ENCODE measurements around the gene SLC44A5. TPM values are rescaled to one million over a fixed set of nuclear protein-coding genes. Genes with fewer than 3 reads are reported as not detected.
"Not testable (repeated sequence)": the region's sequence is repeated elsewhere in the genome, so short reads cannot be mapped to it uniquely, and the experiment has no call there.

Gene SLC44A5
- total RNA-seq, 1 experiment from 2014 or later: 4.5 TPM

GRCh38 chr1:75310067-75310466 is 300.8 kb downstream of the SLC44A5 start:
- Histone ChIP-seq H3K36me3 (replicated peaks; ENCODE audit: control insufficient read depth, insufficient read depth, low read length) (no peaks in the 10 kb centered on the region), H3K4me3 (ENCODE audit: insufficient read depth, low read depth, low read length) (no peak overlapping the region), H3K27me3 (ENCODE audit: control insufficient read depth, insufficient read depth, low read length) (no peaks in the 10 kb centered on the region)
- DNase-seq: no peak

- Histone ChIP-seq H3K27me3 (ENCODE audit: control insufficient read depth, insufficient read depth, low read length) (no peaks in the 10 kb centered on the region), H3K36me3 (replicated peaks; ENCODE audit: control insufficient read depth, insufficient read depth, low read length) (no peaks in the 10 kb centered on the region), H3K4me3 (ENCODE audit: insufficient read depth, low read depth, low read length) (no peak overlapping the region)
- no peak for DNase-seq
Measured at GRCh38 chr1:75308365-75308764, 302.5 kb downstream of the SLC44A5 start.

- Histone ChIP-seq H3K27me3 (ENCODE audit: control insufficient read depth, insufficient read depth, low read length) (no peaks in the 10 kb centered on the region), H3K36me3 (replicated peaks; ENCODE audit: control insufficient read depth, insufficient read depth, low read length) (no peaks in the 10 kb centered on the region), H3K4me3 (ENCODE audit: insufficient read depth, low read depth, low read length) (no peak overlapping the region)
- DNase-seq: no peak
Measured at GRCh38 chr1:75305061-75305460, 305.9 kb downstream of the SLC44A5 start.

- Histone ChIP-seq H3K27me3 (ENCODE audit: control insufficient read depth, insufficient read depth, low read length) (no peaks in the 10 kb centered on the region), H3K4me3 (ENCODE audit: insufficient read depth, low read depth, low read length) (no peak overlapping the region), H3K36me3 (replicated peaks; ENCODE audit: control insufficient read depth, insufficient read depth, low read length) (no peaks in the 10 kb centered on the region)
- DNase-seq: no peak
Measured at GRCh38 chr1:75293270-75293669, 317.6 kb downstream of the SLC44A5 start.

GRCh38 chr1:75292013-75292412 is 318.9 kb downstream of the SLC44A5 start:
- Histone ChIP-seq H3K27me3 (ENCODE audit: control insufficient read depth, insufficient read depth, low read length) (no peaks in the 10 kb centered on the region), H3K4me3 (ENCODE audit: insufficient read depth, low read depth, low read length) (no peak overlapping the region), H3K36me3 (replicated peaks; ENCODE audit: control insufficient read depth, insufficient read depth, low read length) (no peaks in the 10 kb centered on the region)
- DNase-seq: no peak

- H3K4me3 ChIP-seq (ENCODE audit: insufficient read depth, low read depth, low read length): no peak overlapping the region
- no peaks in the 10 kb centered on the region for H3K27me3 ChIP-seq (ENCODE audit: control insufficient read depth, insufficient read depth, low read length)
- DNase-seq: no peak
- no peaks in the 10 kb centered on the region for H3K36me3 ChIP-seq (replicated peaks; ENCODE audit: control insufficient read depth, insufficient read depth, low read length)
Measured at GRCh38 chr1:75276385-75276784, 334.5 kb downstream of the SLC44A5 start.

GRCh38 chr1:75275631-75276030 is 335.3 kb downstream of the SLC44A5 start:
- H3K4me3 ChIP-seq (ENCODE audit: insufficient read depth, low read depth, low read length): no peak overlapping the region

GRCh38 chr1:75274920-75275506 is 335.9 kb downstream of the SLC44A5 start:
- no peak overlapping the region for H3K4me3 ChIP-seq (ENCODE audit: insufficient read depth, low read depth, low read length)
- H3K27me3 ChIP-seq (ENCODE audit: control insufficient read depth, insufficient read depth, low read length): no peaks in the 10 kb centered on the region
- H3K36me3 ChIP-seq (replicated peaks; ENCODE audit: control insufficient read depth, insufficient read depth, low read length): no peaks in the 10 kb centered on the region
- DNase-seq: no peak

More at GRCh38 chr1:75275631-75276030, 335.3 kb downstream of the SLC44A5 start:
- Histone ChIP-seq H3K27me3 (ENCODE audit: control insufficient read depth, insufficient read depth, low read length) (no peaks in the 10 kb centered on the region), H3K36me3 (replicated peaks; ENCODE audit: control insufficient read depth, insufficient read depth, low read length) (no peaks in the 10 kb centered on the region)
- DNase-seq: no peak

- Histone ChIP-seq H3K27me3 (ENCODE audit: control insufficient read depth, insufficient read depth, low read length) (no peaks in the 10 kb centered on the region), H3K4me3 (ENCODE audit: insufficient read depth, low read depth, low read length) (no peak overlapping the region), H3K36me3 (replicated peaks; ENCODE audit: control insufficient read depth, insufficient read depth, low read length) (no peaks in the 10 kb centered on the region)
- no peak for DNase-seq
Measured at GRCh38 chr1:75273110-75273509, 337.8 kb downstream of the SLC44A5 start.

- DNase-seq: peak; percentile 1
- Histone ChIP-seq H3K36me3 (replicated peaks; ENCODE audit: control insufficient read depth, insufficient read depth, low read length) (no peaks in the 10 kb centered on the region), H3K27me3 (ENCODE audit: control insufficient read depth, insufficient read depth, low read length) (no peaks in the 10 kb centered on the region), H3K4me3 (ENCODE audit: insufficient read depth, low read depth, low read length) (no peak overlapping the region)
Measured at GRCh38 chr1:75265792-75266191, 345.1 kb downstream of the SLC44A5 start.

- no peak overlapping the region for H3K4me3 ChIP-seq (ENCODE audit: insufficient read depth, low read depth, low read length)
Measured at GRCh38 chr1:75264112-75264511, 346.8 kb downstream of the SLC44A5 start.

GRCh38 chr1:75263616-75264015 is 347.3 kb downstream of the SLC44A5 start:
- not testable (repeated sequence) for H3K27me3 ChIP-seq (ENCODE audit: control insufficient read depth, insufficient read depth, low read length); H3K4me3 ChIP-seq (ENCODE audit: insufficient read depth, low read depth, low read length); DNase-seq; H3K36me3 ChIP-seq (replicated peaks; ENCODE audit: control insufficient read depth, insufficient read depth, low read length)

More at GRCh38 chr1:75264112-75264511, 346.8 kb downstream of the SLC44A5 start:
- DNase-seq: no peak
- Histone ChIP-seq H3K27me3 (ENCODE audit: control insufficient read depth, insufficient read depth, low read length) (no peaks in the 10 kb centered on the region), H3K36me3 (replicated peaks; ENCODE audit: control insufficient read depth, insufficient read depth, low read length) (no peaks in the 10 kb centered on the region)

GRCh38 chr1:75261946-75262345 is 349.0 kb downstream of the SLC44A5 start:
- DNase-seq; H3K36me3 ChIP-seq (replicated peaks; ENCODE audit: control insufficient read depth, insufficient read depth, low read length); H3K27me3 ChIP-seq (ENCODE audit: control insufficient read depth, insufficient read depth, low read length); H3K4me3 ChIP-seq (ENCODE audit: insufficient read depth, low read depth, low read length): not testable (repeated sequence)

GRCh38 chr1:75258351-75258750 is 352.6 kb downstream of the SLC44A5 start:
- H3K4me3 ChIP-seq (ENCODE audit: insufficient read depth, low read depth, low read length): no peak overlapping the region
- no peaks in the 10 kb centered on the region for H3K36me3 ChIP-seq (replicated peaks; ENCODE audit: control insufficient read depth, insufficient read depth, low read length)
- no peaks in the 10 kb centered on the region for H3K27me3 ChIP-seq (ENCODE audit: control insufficient read depth, insufficient read depth, low read length)
- no peak for DNase-seq

GRCh38 chr1:75257424-75257823 is 353.5 kb downstream of the SLC44A5 start:
- Histone ChIP-seq H3K27me3 (ENCODE audit: control insufficient read depth, insufficient read depth, low read length) (no peaks in the 10 kb centered on the region), H3K36me3 (replicated peaks; ENCODE audit: control insufficient read depth, insufficient read depth, low read length) (no peaks in the 10 kb centered on the region), H3K4me3 (ENCODE audit: insufficient read depth, low read depth, low read length) (no peak overlapping the region)
- no peak for DNase-seq

GRCh38 chr1:75250114-75250513 is 360.8 kb downstream of the SLC44A5 start:
- DNase-seq; H3K27me3 ChIP-seq (ENCODE audit: control insufficient read depth, insufficient read depth, low read length); H3K4me3 ChIP-seq (ENCODE audit: insufficient read depth, low read depth, low read length); H3K36me3 ChIP-seq (replicated peaks; ENCODE audit: control insufficient read depth, insufficient read depth, low read length): not testable (repeated sequence)
